Esophagus (tissue), 2 donors: ENCODE measurements around the gene ICA1. TPM values are rescaled to one million over a fixed set of nuclear protein-coding genes. Genes with fewer than 3 reads are reported as not detected.

ENCODE experiments used
- H3K27ac ChIP-seq, 2 donors: one replicate each; pipeline ENCODE4 v1.5.1; 2013; ENCODE audit warnings: low read depth in 2 of 2, mild to moderate bottlenecking in 2 of 2, inconsistent platforms in 1 of 2, low read length in 1 of 2, moderate library complexity in 1 of 2
- H3K27me3 ChIP-seq, 2 donors: one replicate each; pipeline ENCODE4 v1.6.1; 2013; ENCODE audit warnings: low read length in 2 of 2, control low read depth in 1 of 2, mild to moderate bottlenecking in 1 of 2; ENCODE audit not compliant: insufficient read depth in 2 of 2, control insufficient read depth in 1 of 2
- H3K36me3 ChIP-seq, 2 donors: one replicate each; pipeline ENCODE4 v1.6.1; 2013; ENCODE audit warnings: low read length in 1 of 2; ENCODE audit not compliant: control insufficient read depth in 2 of 2, insufficient read depth in 2 of 2
- H3K4me1 ChIP-seq, 2 donors: one replicate each; pipeline ENCODE4 v1.6.1; 2013; ENCODE audit warnings: low read length in 1 of 2; ENCODE audit not compliant: control insufficient read depth in 2 of 2, insufficient read depth in 2 of 2
- H3K4me3 ChIP-seq, 2 donors: one replicate each; pipeline ENCODE4 v1.5.1; 2013; ENCODE audit warnings: low read length in 2 of 2, mild to moderate bottlenecking in 2 of 2, low read depth in 1 of 2, moderate library complexity in 1 of 2
- H3K9me3 ChIP-seq, 2 donors: one replicate each; pipeline ENCODE4 v1.6.1; 2013; ENCODE audit warnings: mild to moderate bottlenecking in 2 of 2, low read depth in 1 of 2, low read length in 1 of 2, moderate library complexity in 1 of 2; ENCODE audit not compliant: control insufficient read depth in 2 of 2, insufficient read depth in 1 of 2
- WGBS, 2 donors: extraction: QIAGEN DNeasy Blood & Tissue Kit; methylation state at CpG; one replicate each; pipeline ENCODE4 v1.1.7; 2013; 5-methylcytosine and 5-hydroxymethylcytosine counted together
- polyA plus RNA-seq, 2 donors: library from polyadenylated mRNA; stranded (reverse); fragments of 200-250 nt; gene quantifications; one replicate each; pipeline ENCODE4 v1.2.3, GENCODE V29; 2013
- donor health status: healthy with polysubstance abuse.
- donor health status: Bipolar disorder and iron deficiency.

The ICA1 gene
- polyA plus RNA-seq, 2 donors: 10.7 to 11.3 TPM

GRCh38 chr7:8144856-8145255 lies 117.1 kb downstream of the ICA1 start:
- Histone ChIP-seq H3K4me1 (no peaks in the 10 kb centered on the region), H3K36me3 (no peaks in the 10 kb centered on the region), H3K27me3 (no peaks in the 10 kb centered on the region), H3K27ac (no peak overlapping the region), H3K4me3 (no peak overlapping the region), H3K9me3 (no peaks in the 10 kb centered on the region)
- whole genome bisulfite sequencing, 2 donors: 87 to 90% methylated on average over 4 of the region's 4 CpGs

- H3K4me1 ChIP-seq: no peaks in the 10 kb centered on the region
- 41 to 65% methylated on average over 6 of the region's 6 CpGs for WGBS, 2 donors
- H3K4me3 ChIP-seq: no peak overlapping the region
- H3K9me3 ChIP-seq: no peaks in the 10 kb centered on the region
- H3K36me3 ChIP-seq: no peaks in the 10 kb centered on the region
- no peaks in the 10 kb centered on the region for H3K27me3 ChIP-seq
- H3K27ac ChIP-seq: no peak overlapping the region
Observed at GRCh38 chr7:8143151-8143874, 118.7 kb downstream of the ICA1 start.

GRCh38 chr7:8142477-8142876 lies 119.5 kb downstream of the ICA1 start:
- Histone ChIP-seq H3K27ac (no peak overlapping the region), H3K36me3 (no peaks in the 10 kb centered on the region), H3K27me3 (no peaks in the 10 kb centered on the region), H3K9me3 (no peaks in the 10 kb centered on the region), H3K4me3 (no peak overlapping the region), H3K4me1 (no peaks in the 10 kb centered on the region)
- 90 to 94% methylated on average over 2 of the region's 2 CpGs for WGBS, 2 donors

GRCh38 chr7:8141070-8141469 lies 120.9 kb downstream of the ICA1 start:
- Histone ChIP-seq H3K9me3 (no peaks in the 10 kb centered on the region), H3K27ac (no peak overlapping the region), H3K4me1 (no peaks in the 10 kb centered on the region), H3K36me3 (no peaks in the 10 kb centered on the region), H3K27me3 (no peaks in the 10 kb centered on the region), H3K4me3 (no peak overlapping the region)
- WGBS, 2 donors: 88 to 92% methylated on average over 4 of the region's 4 CpGs

GRCh38 chr7:8136051-8136730 lies 125.8 kb downstream of the ICA1 start:
- H3K36me3 ChIP-seq: no peaks in the 10 kb centered on the region
- no peaks in the 10 kb centered on the region for H3K27me3 ChIP-seq
- no peaks in the 10 kb centered on the region for H3K9me3 ChIP-seq
- 93% methylated on average over 12 of the region's 12 CpGs for WGBS, 2 donors
- no peaks in the 10 kb centered on the region for H3K4me1 ChIP-seq
- no peak overlapping the region for H3K4me3 ChIP-seq
- H3K27ac ChIP-seq: no peak overlapping the region

- Histone ChIP-seq H3K27me3 (no peaks in the 10 kb centered on the region), H3K27ac (no peak overlapping the region), H3K4me3 (no peak overlapping the region), H3K9me3 (no peaks in the 10 kb centered on the region), H3K36me3 (no peaks in the 10 kb centered on the region), H3K4me1 (no peaks in the 10 kb centered on the region)
- 98% methylated on average over 3 of the region's 3 CpGs for WGBS, 2 donors
Observed at GRCh38 chr7:8135417-8135816, 126.5 kb downstream of the ICA1 start.

GRCh38 chr7:8134089-8134733 lies 127.8 kb downstream of the ICA1 start:
- H3K4me3 ChIP-seq: no peak overlapping the region
- H3K9me3 ChIP-seq: no peaks in the 10 kb centered on the region
- WGBS, 2 donors: 65 to 71% methylated on average over 10 of the region's 10 CpGs
- no peaks in the 10 kb centered on the region for H3K27me3 ChIP-seq
- H3K4me1 ChIP-seq: no peaks in the 10 kb centered on the region
- H3K27ac ChIP-seq: peak overlapping the region in 1 of 2 donors; percentile 34
- H3K36me3 ChIP-seq: no peaks in the 10 kb centered on the region

- Histone ChIP-seq H3K9me3 (no peaks in the 10 kb centered on the region), H3K36me3 (no peaks in the 10 kb centered on the region), H3K4me1 (no peaks in the 10 kb centered on the region), H3K4me3 (no peak overlapping the region), H3K27me3 (no peaks in the 10 kb centered on the region), H3K27ac (no peak overlapping the region)
- whole genome bisulfite sequencing, 2 donors: 81 to 85% methylated on average over 2 of the region's 2 CpGs
Observed at GRCh38 chr7:8133188-8133848, 128.6 kb downstream of the ICA1 start.

- peak overlapping the region; percentile 43 to 53 for H3K27ac ChIP-seq
- H3K36me3 ChIP-seq: no peaks in the 10 kb centered on the region
- H3K4me3 ChIP-seq: no peak overlapping the region
- no peaks in the 10 kb centered on the region for H3K9me3 ChIP-seq
- no peaks in the 10 kb centered on the region for H3K4me1 ChIP-seq
- 70 to 71% methylated on average over 5 of the region's 5 CpGs for WGBS, 2 donors
- no peaks in the 10 kb centered on the region for H3K27me3 ChIP-seq
Observed at GRCh38 chr7:8131694-8132605, 130.0 kb downstream of the ICA1 start.
